ENCODE measurements around the gene ACOX1. TPM values are rescaled to one million over a fixed set of nuclear protein-coding genes. Genes with fewer than 3 reads are reported as not detected.
A peak's percentile ranks its signal among the peaks of the same experiment; 100 is the strongest.

ACOX1 gene
- total and polyA plus RNA-seq, 2 of the 13 experiments (the other 11 are each of a cell fraction or from before 2014, with no cell fraction given), result 86.4 to 120 TPM

DNA sequence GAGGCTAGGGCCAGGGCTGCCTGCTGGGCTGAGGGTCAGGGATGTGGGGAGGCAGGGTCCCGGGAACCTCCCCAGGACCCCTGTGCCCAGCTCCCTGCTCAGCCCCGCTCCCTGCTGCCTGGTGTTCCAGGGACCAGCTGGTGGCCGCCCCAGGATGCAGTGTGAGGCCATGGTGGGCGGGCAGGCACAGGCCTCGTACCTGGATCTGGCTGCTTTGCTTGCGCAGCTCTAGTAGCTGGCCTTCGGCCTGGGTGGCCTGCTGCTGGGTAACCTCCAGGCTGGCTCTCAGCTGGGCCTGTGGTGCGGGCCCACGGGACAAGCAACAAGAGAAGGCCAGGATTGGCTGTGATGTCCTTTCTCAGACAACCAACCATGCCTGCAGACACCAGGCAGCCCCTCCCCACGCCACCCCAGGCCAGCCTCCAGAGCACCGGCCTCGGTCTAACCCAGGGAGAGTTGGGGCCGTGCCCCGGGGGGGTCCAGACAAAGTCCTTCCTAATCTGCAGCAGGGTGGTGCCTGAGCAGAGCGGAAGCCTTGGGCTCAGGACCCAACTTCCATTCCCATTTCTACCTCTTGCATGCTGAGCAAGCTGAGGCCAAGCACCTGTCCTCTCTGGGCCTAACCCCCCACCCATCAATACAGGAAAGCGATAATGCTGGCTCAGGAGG, 86.3 kb downstream of the ACOX1 start (continued):
- TF ChIP-seq, protein P1, sequence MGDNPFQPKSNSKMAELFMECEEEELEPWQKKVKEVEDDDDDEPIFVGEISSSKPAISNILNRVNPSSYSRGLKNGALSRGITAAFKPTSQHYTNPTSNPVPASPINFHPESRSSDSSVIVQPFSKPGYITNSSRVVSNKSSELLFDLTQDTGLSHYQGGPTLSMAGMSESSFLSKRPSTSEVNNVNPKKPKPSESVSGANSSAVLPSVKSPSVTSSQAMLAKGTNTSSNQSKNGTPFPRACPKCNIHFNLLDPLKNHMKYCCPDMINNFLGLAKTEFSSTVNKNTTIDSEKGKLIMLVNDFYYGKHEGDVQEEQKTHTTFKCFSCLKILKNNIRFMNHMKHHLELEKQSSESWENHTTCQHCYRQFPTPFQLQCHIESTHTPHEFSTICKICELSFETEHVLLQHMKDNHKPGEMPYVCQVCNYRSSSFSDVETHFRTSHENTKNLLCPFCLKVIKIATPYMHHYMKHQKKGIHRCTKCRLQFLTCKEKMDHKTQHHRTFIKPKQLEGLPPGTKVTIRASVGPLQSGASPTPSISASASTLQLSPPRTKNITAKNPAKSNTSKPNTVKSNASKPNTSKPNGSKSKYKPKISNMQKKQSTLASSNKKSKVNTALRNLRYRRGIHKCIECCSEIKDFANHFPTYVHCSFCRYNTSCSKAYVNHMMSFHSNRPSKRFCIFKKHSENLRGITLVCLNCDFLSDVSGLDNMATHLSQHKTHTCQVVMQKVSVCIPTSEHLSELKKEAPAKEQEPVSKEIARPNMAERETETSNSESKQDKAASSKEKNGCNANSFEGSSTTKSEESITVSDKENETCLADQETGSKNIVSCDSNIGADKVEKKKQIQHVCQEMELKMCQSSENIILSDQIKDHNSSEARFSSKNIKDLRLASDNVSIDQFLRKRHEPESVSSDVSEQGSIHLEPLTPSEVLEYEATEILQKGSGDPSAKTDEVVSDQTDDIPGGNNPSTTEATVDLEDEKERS (CRISPR knock-in tag; IDR thresholded peaks at IDR 0.05), result no peak; the same call in 1 of the 2 replicates
- TF ChIP-seq ZNF318 (CRISPR knock-in tag; IDR thresholded peaks at IDR 0.05), result peak; percentile 17; the same call in 1 of the 2 replicates
- TF ChIP-seq, protein P2, sequence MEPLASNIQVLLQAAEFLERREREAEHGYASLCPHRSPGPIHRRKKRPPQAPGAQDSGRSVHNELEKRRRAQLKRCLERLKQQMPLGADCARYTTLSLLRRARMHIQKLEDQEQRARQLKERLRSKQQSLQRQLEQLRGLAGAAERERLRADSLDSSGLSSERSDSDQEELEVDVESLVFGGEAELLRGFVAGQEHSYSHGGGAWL (CRISPR knock-in tag; IDR thresholded peaks at IDR 0.05), result no peak; the same call in 1 of the 2 replicates
- peak; percentile 44; the same call in 1 of the 2 replicates for TF ChIP-seq MATR3 (CRISPR knock-in tag; IDR thresholded peaks at IDR 0.05)
- no peak for TF ChIP-seq MAFG (CRISPR knock-in tag; IDR thresholded peaks at IDR 0.05)
- TF ChIP-seq FOXO1 (CRISPR knock-in tag; IDR thresholded peaks at IDR 0.05), result peak; percentile 65
- peak; percentile 21; the same call in 1 of the 2 replicates for TF ChIP-seq YEATS4 (CRISPR knock-in tag; IDR thresholded peaks at IDR 0.05; ENCODE audit: borderline replicate concordance)
- no peak for TF ChIP-seq ZNF557 (CRISPR knock-in tag; IDR thresholded peaks at IDR 0.05)
- peak; percentile 24; the same call in 1 of the 2 replicates for TF ChIP-seq ESRRA (CRISPR knock-in tag; IDR thresholded peaks at IDR 0.05; ENCODE audit: low read depth)
- peak; percentile 90 for TF ChIP-seq ZC3H13 (CRISPR knock-in tag; IDR thresholded peaks at IDR 0.05)
- peak; percentile 90 for TF ChIP-seq ZFP90 (CRISPR knock-in tag; IDR thresholded peaks at IDR 0.05; ENCODE audit: borderline replicate concordance)
- TF ChIP-seq HCFC1 (IDR thresholded peaks at IDR 0.05; ENCODE audit: low read depth, low read length), result no peak
- TF ChIP-seq ZNF382 (CRISPR knock-in tag; IDR thresholded peaks at IDR 0.05; ENCODE audit: borderline replicate concordance), result no peak
- no peak for TF ChIP-seq MBD4 (IDR thresholded peaks at IDR 0.05; ENCODE audit: borderline replicate concordance, low read length)
- TF ChIP-seq HNF4A (CRISPR knock-in tag; IDR thresholded peaks at IDR 0.05), result peak; percentile 59; the same call in 1 of the 2 replicates
- TF ChIP-seq, protein P3, sequence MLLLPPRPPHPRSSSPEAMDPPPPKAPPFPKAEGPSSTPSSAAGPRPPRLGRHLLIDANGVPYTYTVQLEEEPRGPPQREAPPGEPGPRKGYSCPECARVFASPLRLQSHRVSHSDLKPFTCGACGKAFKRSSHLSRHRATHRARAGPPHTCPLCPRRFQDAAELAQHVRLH (CRISPR knock-in tag; IDR thresholded peaks at IDR 0.05; ENCODE audit: borderline replicate concordance, low read depth), result no peak
